ENCODE measurements around the gene FBXL7.

- TF ChIP-seq ATF2 (IDR thresholded peaks at IDR 0.05; ENCODE audit: low read length) (no peak), POLR2A (IDR thresholded peaks at IDR 0.05; ENCODE audit: control extremely low read depth in 1 of 2, low read depth in 2 of 2, low read length in 2 of 2) (no peak), CEBPB (IDR thresholded peaks at IDR 0.05; ENCODE audit: low read depth, low read length) (no peak), JUND (IDR thresholded peaks at IDR 0.05; ENCODE audit: low read length) (no peak), EZH2 (IDR thresholded peaks at IDR 0.05; ENCODE audit: low read depth, low read length, severe bottlenecking) (no peak), CTCF (IDR thresholded peaks at IDR 0.05; ENCODE audit: control extremely low read depth in 1 of 3, insufficient read depth in 1 of 3, low read depth in 1 of 3, low read length in 3 of 3) (no peak), GABPA (IDR thresholded peaks at IDR 0.05; ENCODE audit: borderline replicate concordance, insufficient read depth, low read length) (no peak), RFX5 (IDR thresholded peaks at IDR 0.05; ENCODE audit: borderline replicate concordance, low read depth, low read length) (no peak)
Observed at GRCh38 chr5:15748266-15748665, 248.3 kb downstream of the FBXL7 start.

Measured in H1 (cell line).